ENCODE results near the gene VANGL2. TPM values are rescaled to one million over a fixed set of nuclear protein-coding genes. Genes with fewer than 3 reads are reported as not detected.
A peak's percentile ranks its signal among the peaks of the same experiment; 100 is the strongest.
"Not testable (repeated sequence)": the region's sequence is repeated elsewhere in the genome, so short reads cannot be mapped to it uniquely, and the experiment has no call there.

The VANGL2 gene
- total and polyA plus RNA-seq, 2 donors from 2014 or later: 3.8 to 8.1 TPM

GRCh38 chr1:160375788-160376524 is 24.4 kb upstream of the VANGL2 start:
- Histone ChIP-seq H3K27ac (ENCODE audit: low read depth in 2 of 2, low read length in 2 of 2) (no peak overlapping the region), H3K9me3 (ENCODE audit: control insufficient read depth in 2 of 3, insufficient read depth in 1 of 3, low read length in 3 of 3) (no peaks in the 10 kb centered on the region), H3K4me3 (ENCODE audit: low read length in 3 of 3) (no peak overlapping the region), H3K4me1 (ENCODE audit: control insufficient read depth in 2 of 3, insufficient read depth in 2 of 3, low read depth in 1 of 3, low read length in 3 of 3) (peaks cover 0 to 9% (median 0%) of the 10 kb centered on the region in 3 donors), H3K27me3 (ENCODE audit: control insufficient read depth, insufficient read depth, low read length) (no peaks in the 10 kb centered on the region), H3K9ac (ENCODE audit: low read length in 3 of 3) (no peak overlapping the region), H3K36me3 (ENCODE audit: control insufficient read depth in 2 of 3, insufficient read depth in 3 of 3, low read length in 3 of 3) (no peaks in the 10 kb centered on the region)
- intact Hi-C loops (cut with DNase I): no loop called here
- no peak for TF ChIP-seq CTCF (IDR thresholded peaks at IDR 0.05; ENCODE audit: borderline replicate concordance, extremely low read depth, insufficient read depth)
- FAIRE-seq (no peak), DNase-seq (peak in 2 of 5 donors; percentile 8 to 22)

GRCh38 chr1:160376525-160377131 is 23.7 kb upstream of the VANGL2 start:
- intact Hi-C loops (cut with DNase I): no loop called here
- Histone ChIP-seq H3K9me3 (ENCODE audit: control insufficient read depth in 2 of 3, insufficient read depth in 1 of 3, low read length in 3 of 3) (no peaks in the 10 kb centered on the region), H3K27ac (ENCODE audit: low read depth in 2 of 2, low read length in 2 of 2) (no peak overlapping the region), H3K9ac (ENCODE audit: low read length in 3 of 3) (no peak overlapping the region), H3K27me3 (ENCODE audit: control insufficient read depth, insufficient read depth, low read length) (no peaks in the 10 kb centered on the region), H3K4me1 (ENCODE audit: control insufficient read depth in 2 of 3, insufficient read depth in 2 of 3, low read depth in 1 of 3, low read length in 3 of 3) (peaks cover 0 to 9% (median 0%) of the 10 kb centered on the region in 3 donors), H3K36me3 (ENCODE audit: control insufficient read depth in 2 of 3, insufficient read depth in 3 of 3, low read length in 3 of 3) (no peaks in the 10 kb centered on the region), H3K4me3 (ENCODE audit: low read length in 3 of 3) (no peak overlapping the region)
- FAIRE-seq (peak; percentile 15), DNase-seq (peak in 3 of 5 donors; percentile 54 to 84 (median 80))
- TF ChIP-seq CTCF (IDR thresholded peaks at IDR 0.05; ENCODE audit: borderline replicate concordance, extremely low read depth, insufficient read depth): peak; percentile 98

GRCh38 chr1:160377585-160378206 is 22.7 kb upstream of the VANGL2 start:
- Histone ChIP-seq H3K36me3 (ENCODE audit: control insufficient read depth in 2 of 3, insufficient read depth in 3 of 3, low read length in 3 of 3) (no peaks in the 10 kb centered on the region), H3K4me1 (ENCODE audit: control insufficient read depth in 2 of 3, insufficient read depth in 2 of 3, low read depth in 1 of 3, low read length in 3 of 3) (peaks cover 0 to 9% (median 0%) of the 10 kb centered on the region in 3 donors), H3K4me3 (ENCODE audit: low read length in 3 of 3) (no peak overlapping the region), H3K9me3 (ENCODE audit: control insufficient read depth in 2 of 3, insufficient read depth in 1 of 3, low read length in 3 of 3) (no peaks in the 10 kb centered on the region), H3K27me3 (ENCODE audit: control insufficient read depth, insufficient read depth, low read length) (no peaks in the 10 kb centered on the region), H3K9ac (ENCODE audit: low read length in 3 of 3) (no peak overlapping the region), H3K27ac (ENCODE audit: low read depth in 2 of 2, low read length in 2 of 2) (no peak overlapping the region)
- no peak for TF ChIP-seq CTCF (IDR thresholded peaks at IDR 0.05; ENCODE audit: borderline replicate concordance, extremely low read depth, insufficient read depth)
- intact Hi-C loops (cut with DNase I): no loop called here
- FAIRE-seq (no peak), DNase-seq (no peak)

GRCh38 chr1:160384812-160385211 is 15.6 kb upstream of the VANGL2 start:
- H3K27me3 ChIP-seq (ENCODE audit: control insufficient read depth, insufficient read depth, low read length); H3K27ac ChIP-seq (ENCODE audit: low read depth in 2 of 2, low read length in 2 of 2); DNase-seq; H3K36me3 ChIP-seq (ENCODE audit: control insufficient read depth in 2 of 3, insufficient read depth in 3 of 3, low read length in 3 of 3); intact Hi-C loops (cut with DNase I); H3K9ac ChIP-seq (ENCODE audit: low read length in 3 of 3); H3K4me1 ChIP-seq (ENCODE audit: control insufficient read depth in 2 of 3, insufficient read depth in 2 of 3, low read depth in 1 of 3, low read length in 3 of 3); H3K4me3 ChIP-seq (ENCODE audit: low read length in 3 of 3); H3K9me3 ChIP-seq (ENCODE audit: control insufficient read depth in 2 of 3, insufficient read depth in 1 of 3, low read length in 3 of 3); FAIRE-seq: not testable (repeated sequence)

- H3K4me1 ChIP-seq (ENCODE audit: control insufficient read depth in 2 of 3, insufficient read depth in 2 of 3, low read depth in 1 of 3, low read length in 3 of 3); H3K4me3 ChIP-seq (ENCODE audit: low read length in 3 of 3); intact Hi-C loops (cut with DNase I); DNase-seq; FAIRE-seq; H3K27ac ChIP-seq (ENCODE audit: low read depth in 2 of 2, low read length in 2 of 2); H3K9me3 ChIP-seq (ENCODE audit: control insufficient read depth in 2 of 3, insufficient read depth in 1 of 3, low read length in 3 of 3); H3K27me3 ChIP-seq (ENCODE audit: control insufficient read depth, insufficient read depth, low read length); H3K36me3 ChIP-seq (ENCODE audit: control insufficient read depth in 2 of 3, insufficient read depth in 3 of 3, low read length in 3 of 3); H3K9ac ChIP-seq (ENCODE audit: low read length in 3 of 3): not testable (repeated sequence)
Measured at GRCh38 chr1:160388406-160388805, 12.0 kb upstream of the VANGL2 start.
